Left colon (tissue), 2 donors: Measurements from ENCODE around the gene CTSA. TPM values are rescaled to one million over a fixed set of nuclear protein-coding genes. Genes with fewer than 3 reads are reported as not detected.

Experiments used
- ATAC-seq: fragments of 200-7000 bp; cut with Tn5 transposase; one replicate; pipeline ENCODE4 v1.9.1; 2020; ENCODE audit warnings: mild to moderate bottlenecking, moderate library complexity
- DNase-seq, 2 donors: peaks; one replicate each; pipeline ENCODE4 v3.0.0-alpha.2; 2020
- intact Hi-C, 2 donors: fragments of 100-400 bp; cut with DNase I in 1 of 2; cut with micrococcal nuclease in 1 of 2; formaldehyde crosslinking; loops; one replicate each; pipeline versions ENCODE4 v1.11.2 to v1.14.0; 2022; cut with DNase I, micrococcal nuclease
- total RNA-seq, 2 donors: library from RNA; stranded (reverse); fragmentation: NEBNext Ultra II Directional; extraction: Animal tissue kit (Norgen Biotek cat#: 25700); gene quantifications; one replicate each; pipeline ENCODE4 v1.2.1, GENCODE V29; 2021
- donor health status: DM: no; HTN: no; CAD: no.
- donor health status: DM: yes; HTN: yes; CAD: no.

CTSA gene
- total RNA-seq, 2 donors from 2014 or later: 513 to 538 TPM

- intact Hi-C loops: no loop called here
- ATAC-seq (peak; percentile 63), DNase-seq (peak; percentile 36 to 69)
Measured at GRCh38 chr20:45946149-45946970, 55.2 kb downstream of the CTSA start.

DNA sequence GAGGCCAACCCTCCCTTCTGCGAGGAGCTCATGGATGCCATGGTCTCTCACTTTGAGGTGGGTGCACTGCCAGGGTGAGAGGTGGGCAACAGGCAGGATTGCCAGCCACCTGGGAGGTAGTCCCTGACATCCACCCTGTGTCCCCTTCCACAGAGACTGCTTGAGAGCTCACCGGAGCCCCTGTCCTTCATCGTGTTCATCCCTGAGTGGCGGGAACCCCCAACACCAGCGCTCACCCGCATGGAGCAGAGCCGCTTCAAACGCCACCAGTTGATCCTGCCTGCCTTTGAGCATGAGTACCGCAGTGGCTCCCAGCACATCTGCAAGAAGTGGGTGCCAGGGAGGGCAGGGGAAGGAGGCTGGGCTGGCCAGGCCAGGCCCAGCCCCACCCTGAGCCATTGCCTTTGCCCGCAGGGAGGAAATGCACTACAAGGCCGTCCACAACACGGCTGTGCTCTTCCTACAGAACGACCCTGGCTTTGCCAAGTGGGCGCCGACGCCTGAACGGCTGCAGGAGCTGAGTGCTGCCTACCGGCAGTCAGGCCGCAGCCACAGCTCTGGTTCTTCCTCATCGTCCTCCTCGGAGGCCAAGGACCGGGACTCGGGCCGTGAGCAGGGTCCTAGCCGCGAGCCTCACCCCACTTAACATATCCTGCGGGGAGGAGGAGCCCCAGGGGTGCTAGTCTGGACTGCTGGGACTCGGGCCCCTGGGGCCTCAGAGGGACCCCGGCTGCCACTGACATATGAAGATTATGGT, 56.2 kb downstream of the CTSA start:
- no peak for DNase-seq
- ATAC-seq: no peak
- intact Hi-C loops: no loop called here

GRCh38 chr20:45948261-45948733, 57.2 kb downstream of the CTSA start:
- DNase-seq (no peak), ATAC-seq (no peak)
- intact Hi-C loops: no loop called here

Other genes with a start within 250 kb of the CTSA start
- not detected for gene WFDC11, start 221.1 kb upstream of the CTSA start, total RNA-seq
- gene WFDC13, start 189.3 kb upstream of the CTSA start, total RNA-seq: not detected
- not detected for gene WFDC10B, start 186.3 kb upstream of the CTSA start, total RNA-seq
- gene SPINT4, start 169.0 kb upstream of the CTSA start, total RNA-seq: not detected
- 1 to 10 TPM; 2.3 to 9.8 TPM for gene WFDC3, start 99.5 kb upstream of the CTSA start, total RNA-seq
- gene DNTTIP1, start 99.4 kb upstream of the CTSA start, total RNA-seq: 10 to 100 TPM; 50.9 to 60.5 TPM
- 10 to 100 TPM in 1 of 2 donors, 1 to 10 TPM in 1; 6.8 to 22.3 TPM for gene UBE2C, start 78.7 kb upstream of the CTSA start, total RNA-seq
- gene TNNC2, start 64.0 kb upstream of the CTSA start, total RNA-seq: 1 to 10 TPM; 3.9 to 5.1 TPM
- gene SNX21, start 57.5 kb upstream of the CTSA start, total RNA-seq: 10 to 100 TPM; 14.4 to 15.8 TPM
- gene ACOT8, start 33.9 kb upstream of the CTSA start, total RNA-seq: 10 to 100 TPM; 46.5 to 47.9 TPM
- gene ZSWIM3, start 33.7 kb upstream of the CTSA start, total RNA-seq: 1 to 10 TPM; 4.2 to 5.6 TPM
- 10 to 100 TPM; 11.8 to 12.0 TPM for gene ZSWIM1, start 10.1 kb upstream of the CTSA start, total RNA-seq
- 1 to 10 TPM; 2.0 to 3.2 TPM for gene SPATA25, start 3.7 kb upstream of the CTSA start, total RNA-seq
- gene NEURL2, start 127 bp upstream of the CTSA start, total RNA-seq: 1 to 10 TPM; 4.7 to 5.5 TPM
- 10 to 100 TPM; 14.7 to 49.5 TPM for gene PLTP, start 20.8 kb downstream of the CTSA start, total RNA-seq
- 10 to 100 TPM; 27.2 to 32.1 TPM for gene PCIF1, start 43.3 kb downstream of the CTSA start, total RNA-seq
- 10 to 100 TPM; 14.8 to 18.2 TPM for gene ZNF335, start 80.9 kb downstream of the CTSA start, total RNA-seq
- gene MMP9, start 117.6 kb downstream of the CTSA start, total RNA-seq: 1 to 10 TPM in 1 of 2 donors, under 1 TPM in 1; 0.31 to 2.1 TPM
- 1 to 10 TPM in 1 of 2 donors, not detected in 1; 1.6 TPM for gene SLC12A5, start 137.9 kb downstream of the CTSA start, total RNA-seq
- gene NCOA5, start 198.6 kb downstream of the CTSA start, total RNA-seq: 10 to 100 TPM; 20.8 to 24.1 TPM
- 1 to 10 TPM; 2.5 to 6.0 TPM for gene CD40, start 227.0 kb downstream of the CTSA start, total RNA-seq